Left lung (tissue), 10 donors: ENCODE data around the gene PIK3C2A. TPM values are rescaled to one million over a fixed set of nuclear protein-coding genes. Genes with fewer than 3 reads are reported as not detected.
A peak's percentile ranks its signal among the peaks of the same experiment; 100 is the strongest.

ENCODE experiments used
- ATAC-seq: fragments of 200-7000 bp; cut with Tn5 transposase; one replicate; pipeline ENCODE4 v1.9.1; 2020; ENCODE audit warnings: moderate library complexity
- DNase-seq, 4 donors: peaks; one replicate each; pipeline ENCODE4 v3.0.0-alpha.2; 2013 to 2020
- H3K27ac ChIP-seq, 2 donors: fragments of 200-600 bp; sonication (generic) in 1 of 2; one replicate each; pipeline versions ENCODE4 v1.5.0 to v1.8.0; 2020 to 2021
- H3K27me3 ChIP-seq, 2 donors: fragments of 200-600 bp; sonication (generic) in 1 of 2; one replicate each; pipeline versions ENCODE4 v1.5.0 to v1.8.0; 2020 to 2021
- H3K36me3 ChIP-seq, 2 donors: fragments of 200-600 bp; sonication (generic) in 1 of 2; one replicate each; pipeline versions ENCODE4 v1.5.0 to v1.8.0; 2020 to 2021
- H3K4me1 ChIP-seq, 2 donors: fragments of 200-600 bp; one replicate each; pipeline ENCODE4 v1.8.0; 2021
- H3K4me3 ChIP-seq, 2 donors: fragments of 200-600 bp; sonication (generic) in 1 of 2; one replicate each; pipeline versions ENCODE4 v1.5.0 to v1.8.0; 2020 to 2021; ENCODE audit warnings: mild to moderate bottlenecking in 1 of 2
- H3K9me3 ChIP-seq, 2 donors: fragments of 200-600 bp; sonication (generic) in 1 of 2; one replicate each; pipeline versions ENCODE4 v1.5.0 to v1.8.0; 2020 to 2021
- CTCF ChIP-seq, 2 donors: fragments of 200-600 bp; sonication (generic) in 1 of 2; IDR thresholded peaks; one replicate each; pipeline versions ENCODE4 v1.5.0 to v1.8.0; 2021; ENCODE audit warnings: antibody characterized with exemption in 2 of 2
- intact Hi-C, 2 donors: fragments of 100-400 bp; cut with DNase I; formaldehyde crosslinking; loops; one replicate each; pipeline versions ENCODE4 v1.11.2 to v1.14.2; 2022
- polyA plus RNA-seq, 6 donors: library from polyadenylated mRNA; unstranded; fragments of 120-200 nt; gene quantifications; one replicate each; pipeline ENCODE4 v1.2.1, GENCODE V29; 2013; ENCODE audit not compliant: insufficient read length in 6 of 6
- total RNA-seq, 2 donors: library from RNA; stranded (reverse); fragmentation: NEBNext Ultra II Directional; extraction: Animal tissue kit (Norgen Biotek cat#: 25700); gene quantifications; one replicate each; pipeline ENCODE4 v1.2.1, GENCODE V29; 2021
- donor health status: DM: no; HTN: yes; CAD: no.
- donor health status: DM: no; HTN: no; CAD: no.

The PIK3C2A gene
- total and polyA plus RNA-seq, 8 donors: 57.0 to 78.2 (median 63.4) TPM

- Histone ChIP-seq H3K27me3 (no peaks in the 10 kb centered on the region), H3K36me3 (peaks cover 0 to 22% of the 10 kb centered on the region in 2 donors), H3K27ac (no peak overlapping the region), H3K4me1 (peaks cover 5 to 27% of the 10 kb centered on the region in 2 donors), H3K9me3 (no peaks in the 10 kb centered on the region), H3K4me3 (no peak overlapping the region)
- ATAC-seq (no peak), DNase-seq (no peak)
- TF ChIP-seq CTCF (IDR thresholded peaks at IDR 0.05): no peak
- intact Hi-C loops: no loop called here
Measured at GRCh38 chr11:17169876-17170275, 37.9 kb downstream of the PIK3C2A start.

- DNase-seq: no peak
- ATAC-seq: no peak
- H3K27ac ChIP-seq: peak overlapping the region; percentile 20 to 64
- intact Hi-C loops: no loop called here
- no peaks in the 10 kb centered on the region for H3K9me3 ChIP-seq
- H3K4me3 ChIP-seq: no peak overlapping the region
- H3K4me1 ChIP-seq: peaks cover 19 to 62% of the 10 kb centered on the region in 2 donors
- H3K27me3 ChIP-seq: no peaks in the 10 kb centered on the region
- no peak for TF ChIP-seq CTCF (IDR thresholded peaks at IDR 0.05)
- H3K36me3 ChIP-seq: peaks cover 0 to 22% of the 10 kb centered on the region in 2 donors
Measured at GRCh38 chr11:17165247-17165890, 42.4 kb downstream of the PIK3C2A start.

- peak; percentile 74 for ATAC-seq
- DNase-seq: no peak
- Histone ChIP-seq H3K9me3 (no peaks in the 10 kb centered on the region), H3K36me3 (peaks cover 0 to 22% of the 10 kb centered on the region in 2 donors), H3K4me3 (no peak overlapping the region), H3K4me1 (peaks cover 19 to 67% of the 10 kb centered on the region in 2 donors), H3K27me3 (no peaks in the 10 kb centered on the region), H3K27ac (peak overlapping the region; percentile 20 to 64)
- no peak for TF ChIP-seq CTCF (IDR thresholded peaks at IDR 0.05)
- intact Hi-C loops: no loop called here
Measured at GRCh38 chr11:17164361-17165246, 43.2 kb downstream of the PIK3C2A start.

- no peak for ATAC-seq
- peak overlapping the region in 1 of 2 donors; percentile 64 for H3K27ac ChIP-seq
- intact Hi-C loops: no loop called here
Measured at GRCh38 chr11:17163736-17164135, 44.0 kb downstream of the PIK3C2A start.

More at GRCh38 chr11:17163736-17164135, 44.0 kb downstream of the PIK3C2A start:
- Histone ChIP-seq H3K4me1 (peaks cover 19 to 70% of the 10 kb centered on the region in 2 donors), H3K9me3 (no peaks in the 10 kb centered on the region), H3K36me3 (peaks cover 0 to 16% of the 10 kb centered on the region in 2 donors), H3K27me3 (no peaks in the 10 kb centered on the region), H3K4me3 (no peak overlapping the region)
- TF ChIP-seq CTCF (IDR thresholded peaks at IDR 0.05): no peak
- DNase-seq: no peak
